HEK293T (cell line): ENCODE results near the gene ZNF865.

Experiments used
- CTCF ChIA-PET: fragments of 350-600 bp; formaldehyde crosslinking; extraction: SDS; loops from one replicate; lab custom pipeline; 2021; ENCODE audit warnings: antibody characterized with exemption, inconsistent platforms; lab: Yijun Ruan, JAX
- POLR2A ChIA-PET: fragments of 350-600 bp; formaldehyde crosslinking; extraction: SDS; loops from one replicate; lab custom pipeline; 2020; ENCODE audit warnings: antibody characterized with exemption, inconsistent platforms; lab: Yijun Ruan, JAX
- DNase-seq: peaks from one replicate; pipeline ENCODE4 v3.0.0; 2012; ENCODE audit warnings: mixed read lengths; ENCODE audit errors: extremely low spot score
- ARNT ChIP-seq: fragments of 450-650 bp; IDR thresholded peaks from 2 replicates; pipeline ENCODE4 v1.6.1; 2017; ENCODE audit warnings: mild to moderate bottlenecking
- BHLHE40 ChIP-seq: fragments of 450-650 bp; IDR thresholded peaks from 2 replicates; pipeline ENCODE4 v1.6.1; 2016; ENCODE audit warnings: mild to moderate bottlenecking, moderate library complexity, borderline replicate concordance
- CTBP1 ChIP-seq: fragments of 450-650 bp; IDR thresholded peaks from 2 replicates; pipeline ENCODE4 v1.6.1; 2016; ENCODE audit warnings: borderline replicate concordance
- ELF4 ChIP-seq: fragments of 450-650 bp; IDR thresholded peaks from 2 replicates; pipeline ENCODE4 v1.6.1; 2017; ENCODE audit warnings: antibody characterized with exemption
- FOXA1 ChIP-seq: fragments of 450-650 bp; IDR thresholded peaks from 2 replicates; pipeline ENCODE4 v1.6.1; 2016; ENCODE audit warnings: mild to moderate bottlenecking
- FOXK2 ChIP-seq: fragments of 450-650 bp; IDR thresholded peaks from 2 replicates; pipeline ENCODE4 v1.6.1; 2016; ENCODE audit warnings: mild to moderate bottlenecking
- FOXM1 ChIP-seq: fragments of 450-650 bp; IDR thresholded peaks from 2 replicates; pipeline ENCODE4 v1.6.1; 2017; ENCODE audit warnings: mild to moderate bottlenecking, borderline replicate concordance
- HDGF ChIP-seq: fragments of 450-650 bp; IDR thresholded peaks from 2 replicates; pipeline ENCODE4 v1.6.1; 2017; ENCODE audit warnings: antibody characterized with exemption, borderline replicate concordance
- L3MBTL2 ChIP-seq: fragments of 450-650 bp; conservative IDR thresholded peaks from 2 replicates; pipeline ENCODE4 v1.6.1; 2016; ENCODE audit warnings: mild to moderate bottlenecking
- LEF1 ChIP-seq: fragments of 450-650 bp; IDR thresholded peaks from 2 replicates; pipeline ENCODE4 v1.6.1; 2017; ENCODE audit warnings: mild to moderate bottlenecking, borderline replicate concordance
- NFRKB ChIP-seq: fragments of 450-650 bp; IDR thresholded peaks from 2 replicates; pipeline ENCODE4 v1.6.1; 2016; ENCODE audit warnings: mild to moderate bottlenecking, moderate library complexity
- PKNOX1 ChIP-seq: fragments of 450-650 bp; IDR thresholded peaks from 2 replicates; pipeline ENCODE4 v1.6.1; 2016
- SP1 ChIP-seq: fragments of 450-650 bp; IDR thresholded peaks from 2 replicates; pipeline ENCODE4 v1.6.1; 2017
- SUZ12 ChIP-seq: fragments of 450-650 bp; IDR thresholded peaks from 2 replicates; pipeline ENCODE4 v1.6.1; 2016; ENCODE audit warnings: mild to moderate bottlenecking
- TARDBP ChIP-seq: fragments of 450-650 bp; IDR thresholded peaks from 2 replicates; pipeline ENCODE4 v1.6.1; 2016
- ZNF384 ChIP-seq: fragments of 450-650 bp; IDR thresholded peaks from 2 replicates; pipeline ENCODE4 v1.6.1; 2016

ZNF865 gene

DNA sequence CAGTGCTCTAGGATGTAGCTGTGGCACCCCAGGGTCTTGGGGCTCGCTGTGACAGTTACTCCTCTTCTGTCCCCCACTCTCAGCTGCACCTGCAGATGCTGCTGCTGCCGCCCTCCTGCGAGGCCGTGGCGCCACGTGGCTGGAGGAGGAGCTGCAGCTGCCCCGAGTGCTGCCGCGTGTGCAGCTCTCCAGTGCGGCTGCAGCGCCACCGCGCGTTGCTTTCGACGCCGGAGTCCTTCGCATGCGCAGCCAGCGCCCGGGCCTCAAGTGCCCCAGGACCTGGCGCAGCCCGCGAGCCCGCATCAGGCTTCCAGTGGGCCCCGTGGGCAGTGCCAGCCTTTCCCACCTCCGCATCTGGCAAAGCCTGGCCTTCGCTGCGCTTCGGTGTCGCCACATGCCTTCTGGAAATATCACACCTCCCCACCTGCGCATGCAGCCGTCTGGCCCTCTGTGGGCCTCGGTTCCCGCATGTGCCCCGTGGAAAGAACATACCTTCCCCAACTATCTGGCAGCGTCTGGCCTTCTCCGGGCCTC lies 34.7 kb downstream of the ZNF865 start:
- DNase-seq = peak; percentile 70
- no peak for TF ChIP-seq PKNOX1
- TF ChIP-seq L3MBTL2 = peak; percentile 100
- CTCF ChIA-PET = interaction anchor here (0.7 to 1.3 kb wide), 3 partner anchors 13 to 40 kb away, joined by 3 to 5 read pairs (median 4); partner anchors contain the start of gene ZNF524
- POLR2A ChIA-PET = interaction anchor here (1.5 to 1.8 kb wide), 3 partner anchors 15 to 36 kb away, joined by 3 read pairs; partner anchors contain the start of gene U2AF2

DNA sequence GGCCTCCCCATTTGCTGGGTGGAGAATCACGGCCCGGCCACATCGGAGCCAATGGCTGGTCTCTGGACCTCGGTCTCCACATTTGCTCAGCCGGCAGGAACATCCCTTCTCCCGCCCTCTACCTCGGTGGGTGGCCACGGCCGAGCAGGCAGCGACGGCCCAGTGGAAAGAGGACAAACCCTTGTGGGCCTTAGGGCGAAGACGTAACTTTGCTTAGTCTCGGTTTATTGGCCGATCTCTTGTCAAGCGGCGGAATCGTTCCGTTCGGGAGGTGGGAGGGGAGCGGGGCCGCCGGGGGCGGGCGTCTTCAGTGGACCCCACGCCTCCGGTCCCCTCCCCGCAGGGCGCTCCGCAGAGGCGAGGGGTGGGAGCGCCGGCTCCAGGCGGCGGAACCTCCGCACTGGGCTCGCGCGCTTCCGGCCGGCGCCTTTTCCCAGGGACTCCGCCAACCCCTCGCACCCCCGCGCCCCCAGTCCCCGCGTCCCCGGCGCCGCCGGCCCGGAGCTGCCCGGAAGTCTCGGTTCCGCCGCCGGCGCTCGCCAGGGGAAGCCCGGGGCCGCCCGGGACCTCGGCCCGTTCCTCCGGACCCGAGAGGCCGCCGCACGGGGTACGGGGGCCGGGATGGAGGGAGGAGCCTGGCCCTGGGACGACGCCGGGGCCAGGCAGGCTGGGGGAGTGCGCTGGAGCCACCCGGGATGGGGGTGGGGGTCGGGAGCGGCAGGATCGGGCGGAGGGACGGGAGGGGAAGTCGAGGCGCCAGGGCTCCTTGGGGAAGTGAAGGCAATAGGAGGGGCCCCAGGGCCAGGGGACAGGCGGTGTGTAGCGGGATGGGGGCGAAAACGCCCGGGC lies 35.4 kb downstream of the ZNF865 start, which contains the start of gene ZNF580:
Gene ZNF580, plus strand, starts transcription at position 426 of the 849 bp plus-strand sequence. CDS start 1,507 bp downstream, outside the sequence.
- ChIA-PET POLR2A (interaction anchor here (1.5 to 1.8 kb wide), 3 partner anchors 14 to 37 kb away, joined by 3 read pairs; partner anchors contain the start of gene U2AF2), CTCF (interaction anchor here (0.7 to 1.3 kb wide), 2 partner anchors 12 to 41 kb away, joined by 4 to 5 read pairs; partner anchors contain the start of gene ZNF524)
- TF ChIP-seq LEF1 = no peak
- TF ChIP-seq ZNF384 = no peak
- peak; percentile 11; the same call in 1 of the 2 replicates for TF ChIP-seq FOXM1
- no peak for TF ChIP-seq SUZ12
- TF ChIP-seq HDGF = no peak
- TF ChIP-seq PKNOX1 = no peak
- no peak for TF ChIP-seq CTBP1
- TF ChIP-seq ELF4 = no peak
- DNase-seq = peak; percentile 66

- ChIA-PET POLR2A (interaction anchor here (1.0 to 1.9 kb wide), 4 partner anchors 13 to 43 kb away, joined by 3 to 13 read pairs (median 4); partner anchors contain the start of genes FIZ1, U2AF2 and ZNF784), CTCF (interaction anchor here (1.6 kb wide), 1 partner anchor 13 kb away, joined by 7 read pairs; no protein-coding TSS in a partner anchor)
- TF ChIP-seq L3MBTL2 (0 out of 2 replicates have a peak, but pooled peaks have one; percentile 17), NFRKB (no peak)
- DNase-seq = no peak
Measured at GRCh38 chr19:55641426-55642152, 36.1 kb downstream of the ZNF865 start.

DNA sequence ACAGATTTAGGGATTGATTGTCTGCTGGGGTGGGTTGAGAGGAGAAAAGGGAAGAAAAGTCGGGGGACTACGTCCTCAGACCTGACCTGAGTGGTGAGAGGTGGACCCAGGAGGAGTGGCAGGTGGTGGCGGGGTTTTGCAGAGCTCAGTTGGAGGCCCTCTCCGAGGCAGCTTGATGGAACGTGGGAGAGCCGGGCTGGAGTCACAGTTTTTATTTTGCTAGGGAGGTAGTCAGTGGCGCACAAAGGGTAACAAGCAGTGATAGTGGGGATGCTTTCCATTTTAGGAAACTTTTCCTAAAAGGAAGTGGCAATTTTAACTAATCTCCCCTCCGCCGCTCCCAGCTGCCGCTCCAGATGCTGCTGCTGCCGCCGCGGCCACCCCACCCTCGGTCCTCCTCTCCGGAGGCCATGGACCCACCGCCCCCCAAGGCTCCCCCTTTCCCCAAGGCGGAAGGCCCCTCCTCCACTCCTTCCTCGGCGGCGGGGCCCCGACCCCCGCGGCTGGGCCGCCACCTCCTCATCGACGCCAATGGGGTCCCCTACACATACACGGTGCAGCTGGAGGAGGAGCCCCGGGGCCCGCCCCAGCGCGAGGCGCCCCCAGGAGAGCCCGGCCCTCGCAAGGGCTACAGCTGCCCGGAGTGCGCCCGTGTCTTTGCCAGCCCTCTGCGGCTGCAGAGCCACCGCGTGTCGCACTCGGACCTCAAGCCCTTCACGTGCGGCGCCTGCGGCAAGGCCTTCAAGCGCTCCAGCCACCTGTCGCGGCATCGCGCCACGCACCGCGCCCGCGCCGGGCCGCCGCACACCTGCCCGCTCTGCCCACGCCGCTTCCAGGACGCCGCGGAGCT lies 36.9 kb downstream of the ZNF865 start:
- no peak for TF ChIP-seq ELF4
- no peak for TF ChIP-seq LEF1
- no peak for TF ChIP-seq FOXA1
- no peak for TF ChIP-seq ZNF384
- TF ChIP-seq ARNT = no peak
- TF ChIP-seq L3MBTL2 = no peak
- no peak for TF ChIP-seq NFRKB
- TF ChIP-seq SP1 = no peak
- no peak for TF ChIP-seq FOXM1
- TF ChIP-seq FOXK2 = no peak
- TF ChIP-seq HDGF = no peak
- no peak for TF ChIP-seq SUZ12
- TF ChIP-seq PKNOX1 = no peak
- TF ChIP-seq TARDBP = no peak
- TF ChIP-seq BHLHE40 = no peak
- TF ChIP-seq CTBP1 = no peak
- POLR2A ChIA-PET = interaction anchor here (0.7 to 1.9 kb wide), 4 partner anchors 12 to 44 kb away, joined by 3 to 13 read pairs (median 4); partner anchors contain the start of genes FIZ1, U2AF2 and ZNF784
- DNase-seq = no peak
- CTCF ChIA-PET = interaction anchor here (1.6 kb wide), 1 partner anchor 12 kb away, joined by 7 read pairs; no protein-coding TSS in a partner anchor
